Keratinocyte (primary cell): ENCODE data around the gene CEBPZ.

Experiments
- EZH2 ChIP-seq: IDR thresholded peaks from one replicate; pipeline ENCODE4 v1.6.1; 2012; ENCODE audit warnings: inconsistent platforms, mild to moderate bottlenecking, low read length, moderate library complexity
- TF ChIP-seq, protein P1 (sequence below), 3 experiments: IDR thresholded peaks in 1 of 3; conservative IDR thresholded peaks in 1 of 3; optimal IDR thresholded peaks in 1 of 3; 2 replicates in 2 of 3; 3 replicates in 1 of 3; pipeline versions ENCODE3 to v1.5.1; 2011; ENCODE audit warnings: low read length in 3 of 3, mild to moderate bottlenecking in 3 of 3, moderate library complexity in 2 of 3, control low read depth in 1 of 3, inconsistent platforms in 1 of 3; ENCODE audit not compliant: insufficient read depth in 2 of 3; ENCODE audit errors: extremely low read depth in 1 of 3

DNA sequence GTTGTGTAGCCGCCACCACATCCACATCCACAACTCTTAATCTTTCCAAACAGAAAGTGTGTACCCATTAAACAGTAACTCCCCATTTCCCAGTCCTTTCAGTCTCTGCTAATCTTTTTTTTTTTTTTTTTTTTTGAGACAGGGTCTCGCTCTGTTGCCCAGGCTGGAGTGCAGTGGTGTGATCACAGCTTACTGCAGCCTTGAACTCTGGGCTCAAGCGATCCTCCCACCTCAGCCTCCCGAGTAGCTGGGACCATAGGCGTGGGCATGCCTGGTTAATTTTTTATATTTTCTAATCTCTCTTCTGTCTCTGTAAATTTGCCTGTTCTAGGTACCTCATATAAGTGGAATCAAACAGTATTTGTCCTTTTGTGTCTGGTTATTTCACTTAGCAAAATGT lies 78.2 kb downstream of the CEBPZ start:
- TF ChIP-seq, protein P1, sequence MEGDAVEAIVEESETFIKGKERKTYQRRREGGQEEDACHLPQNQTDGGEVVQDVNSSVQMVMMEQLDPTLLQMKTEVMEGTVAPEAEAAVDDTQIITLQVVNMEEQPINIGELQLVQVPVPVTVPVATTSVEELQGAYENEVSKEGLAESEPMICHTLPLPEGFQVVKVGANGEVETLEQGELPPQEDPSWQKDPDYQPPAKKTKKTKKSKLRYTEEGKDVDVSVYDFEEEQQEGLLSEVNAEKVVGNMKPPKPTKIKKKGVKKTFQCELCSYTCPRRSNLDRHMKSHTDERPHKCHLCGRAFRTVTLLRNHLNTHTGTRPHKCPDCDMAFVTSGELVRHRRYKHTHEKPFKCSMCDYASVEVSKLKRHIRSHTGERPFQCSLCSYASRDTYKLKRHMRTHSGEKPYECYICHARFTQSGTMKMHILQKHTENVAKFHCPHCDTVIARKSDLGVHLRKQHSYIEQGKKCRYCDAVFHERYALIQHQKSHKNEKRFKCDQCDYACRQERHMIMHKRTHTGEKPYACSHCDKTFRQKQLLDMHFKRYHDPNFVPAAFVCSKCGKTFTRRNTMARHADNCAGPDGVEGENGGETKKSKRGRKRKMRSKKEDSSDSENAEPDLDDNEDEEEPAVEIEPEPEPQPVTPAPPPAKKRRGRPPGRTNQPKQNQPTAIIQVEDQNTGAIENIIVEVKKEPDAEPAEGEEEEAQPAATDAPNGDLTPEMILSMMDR (optimal IDR thresholded peaks at IDR 0.05 in 1 of 3, IDR thresholded peaks at IDR 0.05 in 1 of 3, conservative IDR thresholded peaks at IDR 0.05 in 1 of 3; ENCODE audit: extremely low read depth in 1 of 3, insufficient read depth in 2 of 3, low read length in 3 of 3), result no peak
- no peak for TF ChIP-seq EZH2
